Duodenal mucosa (tissue), 2 donors: ENCODE measurements around the gene MEX3D.
"Not testable (repeated sequence)": the region's sequence is repeated elsewhere in the genome, so short reads cannot be mapped to it uniquely, and the experiment has no call there.

Source experiments
- H3K27ac ChIP-seq: one replicate; pipeline ENCODE4 v1.7.0; 2013; ENCODE audit warnings: low read depth, low read length
- H3K27me3 ChIP-seq, 2 donors: one replicate each; pipeline ENCODE4 v1.7.0; 2013; ENCODE audit warnings: low read length in 2 of 2, control low read depth in 1 of 2; ENCODE audit not compliant: insufficient read depth in 2 of 2, control insufficient read depth in 1 of 2
- H3K36me3 ChIP-seq, 2 donors: one replicate each; pipeline ENCODE4 v1.7.0; 2013; ENCODE audit warnings: low read length in 2 of 2, control low read depth in 1 of 2; ENCODE audit not compliant: insufficient read depth in 2 of 2, control insufficient read depth in 1 of 2
- H3K4me1 ChIP-seq, 2 donors: one replicate each; pipeline ENCODE4 v1.7.0; 2013; ENCODE audit warnings: low read length in 2 of 2, control low read depth in 1 of 2; ENCODE audit not compliant: insufficient read depth in 2 of 2, control insufficient read depth in 1 of 2
- H3K4me3 ChIP-seq, 2 donors: one replicate each; pipeline ENCODE4 v1.7.0; 2013; ENCODE audit warnings: low read length in 2 of 2, low read depth in 1 of 2
- H3K9ac ChIP-seq, 2 donors: one replicate each; pipeline ENCODE4 v1.7.0; 2013; ENCODE audit warnings: low read length in 2 of 2, low read depth in 1 of 2
- H3K9me3 ChIP-seq, 2 donors: one replicate each; pipeline ENCODE4 v1.7.0; 2013; ENCODE audit warnings: low read length in 2 of 2, control low read depth in 1 of 2; ENCODE audit not compliant: control insufficient read depth in 1 of 2

MEX3D gene

GRCh38 chr19:1556390-1557070 lies 11.6 kb downstream of the MEX3D start:
- no peaks in the 10 kb centered on the region for H3K27me3 ChIP-seq
- H3K27ac ChIP-seq: no peak overlapping the region
- no peaks in the 10 kb centered on the region for H3K4me1 ChIP-seq
- H3K36me3 ChIP-seq: no peaks in the 10 kb centered on the region
- H3K4me3 ChIP-seq: no peak overlapping the region
- H3K9ac ChIP-seq: no peak overlapping the region
- H3K9me3 ChIP-seq: no peaks in the 10 kb centered on the region

- Histone ChIP-seq H3K4me3 (no peak overlapping the region), H3K36me3 (no peaks in the 10 kb centered on the region), H3K27ac (no peak overlapping the region), H3K4me1 (no peaks in the 10 kb centered on the region), H3K27me3 (no peaks in the 10 kb centered on the region), H3K9ac (no peak overlapping the region), H3K9me3 (no peaks in the 10 kb centered on the region)
Measured at GRCh38 chr19:1555487-1556389, 12.4 kb downstream of the MEX3D start.

- no peaks in the 10 kb centered on the region for H3K4me1 ChIP-seq
- no peaks in the 10 kb centered on the region for H3K27me3 ChIP-seq
- H3K27ac ChIP-seq: no peak overlapping the region
- H3K36me3 ChIP-seq: no peaks in the 10 kb centered on the region
- no peak overlapping the region for H3K9ac ChIP-seq
- H3K9me3 ChIP-seq: no peaks in the 10 kb centered on the region
- no peak overlapping the region for H3K4me3 ChIP-seq
Measured at GRCh38 chr19:1554968-1555367, 13.2 kb downstream of the MEX3D start.

GRCh38 chr19:1553415-1553814 lies 14.7 kb downstream of the MEX3D start:
- H3K9ac ChIP-seq: no peak overlapping the region
- no peaks in the 10 kb centered on the region for H3K27me3 ChIP-seq
- no peaks in the 10 kb centered on the region for H3K4me1 ChIP-seq
- H3K36me3 ChIP-seq: no peaks in the 10 kb centered on the region
- no peak overlapping the region for H3K27ac ChIP-seq
- no peaks in the 10 kb centered on the region for H3K9me3 ChIP-seq
- no peak overlapping the region for H3K4me3 ChIP-seq

- no peaks in the 10 kb centered on the region for H3K4me1 ChIP-seq
- H3K36me3 ChIP-seq: no peaks in the 10 kb centered on the region
- no peaks in the 10 kb centered on the region for H3K9me3 ChIP-seq
- H3K27ac ChIP-seq: no peak overlapping the region
- H3K27me3 ChIP-seq: no peaks in the 10 kb centered on the region
- no peak overlapping the region for H3K9ac ChIP-seq
- H3K4me3 ChIP-seq: no peak overlapping the region
Measured at GRCh38 chr19:1551068-1552040, 16.8 kb downstream of the MEX3D start.

- Histone ChIP-seq H3K27me3 (no peaks in the 10 kb centered on the region), H3K9ac (no peak overlapping the region), H3K4me1 (no peaks in the 10 kb centered on the region), H3K36me3 (no peaks in the 10 kb centered on the region), H3K4me3 (no peak overlapping the region), H3K9me3 (no peaks in the 10 kb centered on the region), H3K27ac (no peak overlapping the region)
Measured at GRCh38 chr19:1549332-1549945, 18.7 kb downstream of the MEX3D start.

GRCh38 chr19:1540365-1540925 lies 27.7 kb downstream of the MEX3D start:
- H3K36me3 ChIP-seq: no peaks in the 10 kb centered on the region
- peaks cover 0 to 4% of the 10 kb centered on the region in 2 donors for H3K27me3 ChIP-seq
- H3K9me3 ChIP-seq: no peaks in the 10 kb centered on the region
- H3K4me1 ChIP-seq: no peaks in the 10 kb centered on the region
- H3K27ac ChIP-seq: no peak overlapping the region
- no peak overlapping the region for H3K4me3 ChIP-seq
- no peak overlapping the region for H3K9ac ChIP-seq

- H3K4me3 ChIP-seq, H3K27ac ChIP-seq, H3K36me3 ChIP-seq, H3K27me3 ChIP-seq, H3K9me3 ChIP-seq, H3K9ac ChIP-seq, H3K4me1 ChIP-seq: not testable (repeated sequence)
Measured at GRCh38 chr19:1539749-1540148, 28.4 kb downstream of the MEX3D start.

- Histone ChIP-seq H3K27me3 (peaks cover 0 to 4% of the 10 kb centered on the region in 2 donors), H3K4me3 (no peak overlapping the region), H3K9ac (no peak overlapping the region), H3K27ac (no peak overlapping the region), H3K4me1 (no peaks in the 10 kb centered on the region), H3K36me3 (no peaks in the 10 kb centered on the region), H3K9me3 (no peaks in the 10 kb centered on the region)
Measured at GRCh38 chr19:1538978-1539377, 29.1 kb downstream of the MEX3D start.
